Measurements from ENCODE around the gene OPA1.

The OPA1 gene

GRCh38 chr3:193563426-193563825, 29.6 kb upstream of the OPA1 start:
- no peak overlapping the region for H3K4me3 ChIP-seq (ENCODE audit: low read length)
- H4K20me1 ChIP-seq (ENCODE audit: insufficient read depth, low read length): no peaks in the 10 kb centered on the region
- no peaks in the 10 kb centered on the region for H3K27me3 ChIP-seq (ENCODE audit: low read depth, low read length)
- H3K4me2 ChIP-seq (ENCODE audit: low read length): no peak overlapping the region
- H3K9me3 ChIP-seq (ENCODE audit: insufficient read depth, low read length): no peaks in the 10 kb centered on the region
- 0 out of 2 replicates have a peak, but pooled peaks cover 3% of the 10 kb centered on the region for H3K4me1 ChIP-seq (ENCODE audit: low read length)
- H3K36me3 ChIP-seq (replicated peaks; ENCODE audit: low read depth, low read length): no peaks in the 10 kb centered on the region
- H3K27ac ChIP-seq (ENCODE audit: low read length): no peak overlapping the region
- H3K79me2 ChIP-seq (ENCODE audit: low read length): no peaks in the 10 kb centered on the region
- H3K9ac ChIP-seq (ENCODE audit: low read length): no peak overlapping the region
- no peak overlapping the region for H2AFZ ChIP-seq (ENCODE audit: low read depth, low read length)
- TF ChIP-seq EZH2phosphoT487 (IDR thresholded peaks at IDR 0.05; ENCODE audit: low read depth): no peak
- no peak for TF ChIP-seq CTCF (IDR thresholded peaks at IDR 0.05; ENCODE audit: low read depth, low read length)

GRCh38 chr3:193564012-193564411, 29.0 kb upstream of the OPA1 start:
- Histone ChIP-seq H3K9ac (ENCODE audit: low read length) (no peak overlapping the region), H3K4me1 (ENCODE audit: low read length) (0 out of 2 replicates have a peak, but pooled peaks cover 3% of the 10 kb centered on the region), H3K4me2 (ENCODE audit: low read length) (no peak overlapping the region), H3K9me3 (ENCODE audit: insufficient read depth, low read length) (no peaks in the 10 kb centered on the region), H2AFZ (ENCODE audit: low read depth, low read length) (no peak overlapping the region), H3K36me3 (replicated peaks; ENCODE audit: low read depth, low read length) (no peaks in the 10 kb centered on the region), H3K27me3 (ENCODE audit: low read depth, low read length) (no peaks in the 10 kb centered on the region), H3K4me3 (ENCODE audit: low read length) (no peak overlapping the region), H3K27ac (ENCODE audit: low read length) (no peak overlapping the region), H3K79me2 (ENCODE audit: low read length) (no peaks in the 10 kb centered on the region), H4K20me1 (ENCODE audit: insufficient read depth, low read length) (no peaks in the 10 kb centered on the region)
- TF ChIP-seq EZH2phosphoT487 (IDR thresholded peaks at IDR 0.05; ENCODE audit: low read depth) (no peak), CTCF (IDR thresholded peaks at IDR 0.05; ENCODE audit: low read depth, low read length) (peak; percentile 38)

GRCh38 chr3:193569119-193569518, 23.9 kb upstream of the OPA1 start:
- Histone ChIP-seq H4K20me1 (ENCODE audit: insufficient read depth, low read length) (no peaks in the 10 kb centered on the region), H3K27ac (ENCODE audit: low read length) (no peak overlapping the region), H2AFZ (ENCODE audit: low read depth, low read length) (no peak overlapping the region), H3K79me2 (ENCODE audit: low read length) (no peaks in the 10 kb centered on the region), H3K27me3 (ENCODE audit: low read depth, low read length) (no peaks in the 10 kb centered on the region), H3K36me3 (replicated peaks; ENCODE audit: low read depth, low read length) (no peaks in the 10 kb centered on the region), H3K4me3 (ENCODE audit: low read length) (no peak overlapping the region), H3K4me2 (ENCODE audit: low read length) (no peak overlapping the region), H3K9ac (ENCODE audit: low read length) (no peak overlapping the region), H3K9me3 (ENCODE audit: insufficient read depth, low read length) (no peaks in the 10 kb centered on the region), H3K4me1 (ENCODE audit: low read length) (0 out of 2 replicates have a peak, but pooled peaks cover 3% of the 10 kb centered on the region)
- TF ChIP-seq EZH2phosphoT487 (IDR thresholded peaks at IDR 0.05; ENCODE audit: low read depth) (no peak), CTCF (IDR thresholded peaks at IDR 0.05; ENCODE audit: low read depth, low read length) (no peak)

- TF ChIP-seq CTCF (IDR thresholded peaks at IDR 0.05; ENCODE audit: low read depth, low read length) (peak; percentile 90), EZH2phosphoT487 (IDR thresholded peaks at IDR 0.05; ENCODE audit: low read depth) (no peak)
- H3K4me3 ChIP-seq (ENCODE audit: low read length): no peak overlapping the region
- no peaks in the 10 kb centered on the region for H3K9me3 ChIP-seq (ENCODE audit: insufficient read depth, low read length)
- H3K27me3 ChIP-seq (ENCODE audit: low read depth, low read length): no peaks in the 10 kb centered on the region
- H3K27ac ChIP-seq (ENCODE audit: low read length): no peak overlapping the region
- no peaks in the 10 kb centered on the region for H3K36me3 ChIP-seq (replicated peaks; ENCODE audit: low read depth, low read length)
- peaks cover 8% of the 10 kb centered on the region; the same call in 1 of the 2 replicates for H3K4me1 ChIP-seq (ENCODE audit: low read length)
- no peak overlapping the region for H3K9ac ChIP-seq (ENCODE audit: low read length)
- H4K20me1 ChIP-seq (ENCODE audit: insufficient read depth, low read length): no peaks in the 10 kb centered on the region
- no peaks in the 10 kb centered on the region for H3K79me2 ChIP-seq (ENCODE audit: low read length)
- no peak overlapping the region for H2AFZ ChIP-seq (ENCODE audit: low read depth, low read length)
- H3K4me2 ChIP-seq (ENCODE audit: low read length): 0 out of 2 replicates have a peak overlapping the region, but pooled peaks have one; percentile 25
Observed at GRCh38 chr3:193572426-193572908, 20.5 kb upstream of the OPA1 start.
